IPS DF 6.9 (cell line): Measurements from ENCODE around the gene PANX2.

ENCODE experiments used
- DNase-seq: peaks from one replicate; pipeline ENCODE4 v3.0.0-alpha.2; 2013; ENCODE audit warnings: low read depth, low spot score
- H3K27ac ChIP-seq: one replicate; pipeline ENCODE4 v1.5.1; 2013; ENCODE audit warnings: low read length, control low read depth
- H3K27me3 ChIP-seq: 2 replicates; pipeline ENCODE4 v1.6.1; 2013; ENCODE audit warnings: mild to moderate bottlenecking, low read length; ENCODE audit not compliant: control insufficient read depth, insufficient read depth
- H3K36me3 ChIP-seq: 2 replicates; pipeline ENCODE4 v1.6.1; 2013; ENCODE audit warnings: low read length; ENCODE audit not compliant: control insufficient read depth, insufficient read depth
- H3K4me1 ChIP-seq: 2 replicates; pipeline ENCODE4 v1.6.1; 2013; ENCODE audit warnings: low read length; ENCODE audit not compliant: control insufficient read depth, insufficient read depth
- H3K4me3 ChIP-seq: 2 replicates; pipeline ENCODE4 v1.5.1; 2013; ENCODE audit warnings: mild to moderate bottlenecking, low read length
- H3K9me3 ChIP-seq: 2 replicates; pipeline ENCODE4 v1.6.1; 2013; ENCODE audit warnings: low read length, inconsistent platforms; ENCODE audit not compliant: control insufficient read depth, insufficient read depth
- WGBS: extraction: QIAGEN DNeasy Blood & Tissue Kit; methylation state at CpG from one replicate; pipeline ENCODE4 v1.1.7; 2013; ENCODE audit warnings: mixed read lengths, missing lambda C conversion rate; ENCODE audit not compliant: insufficient read length, insufficient coverage; 5-methylcytosine and 5-hydroxymethylcytosine counted together

The PANX2 gene

GRCh38 chr22:50171965-50172421 is 1.5 kb downstream of the PANX2 start:
- no peak overlapping the region for H3K27ac ChIP-seq
- H3K4me1 ChIP-seq, result no peaks in the 10 kb centered on the region; the same call in 1 of the 2 replicates
- WGBS, result no CpG with 5 or more reads among the region's 13 CpGs
- H3K36me3 ChIP-seq, result no peaks in the 10 kb centered on the region; the same call in 1 of the 2 replicates
- no peak for DNase-seq
- H3K9me3 ChIP-seq, result no peaks in the 10 kb centered on the region
- H3K27me3 ChIP-seq, result peaks cover 5% of the 10 kb centered on the region
- H3K4me3 ChIP-seq, result no peak overlapping the region

- no peak for DNase-seq
- Histone ChIP-seq H3K27ac (no peak overlapping the region), H3K4me3 (no peak overlapping the region), H3K9me3 (no peaks in the 10 kb centered on the region), H3K4me1 (peaks cover 5% of the 10 kb centered on the region), H3K36me3 (no peaks in the 10 kb centered on the region; the same call in 1 of the 2 replicates), H3K27me3 (peaks cover 5% of the 10 kb centered on the region)
- WGBS, result no CpG with 5 or more reads among the region's 26 CpGs
Measured at GRCh38 chr22:50173311-50173982, 2.9 kb downstream of the PANX2 start.

- Histone ChIP-seq H3K36me3 (no peaks in the 10 kb centered on the region; the same call in 1 of the 2 replicates), H3K9me3 (no peaks in the 10 kb centered on the region), H3K4me1 (peaks cover 5% of the 10 kb centered on the region), H3K4me3 (no peak overlapping the region), H3K27ac (no peak overlapping the region), H3K27me3 (peaks cover 3% of the 10 kb centered on the region)
- no peak for DNase-seq
- no CpG with 5 or more reads among the region's 6 CpGs for WGBS
Measured at GRCh38 chr22:50173983-50174355, 3.4 kb downstream of the PANX2 start.

- no peak for DNase-seq
- WGBS, result no CpG with 5 or more reads among the region's 27 CpGs
Measured at GRCh38 chr22:50174382-50175190, 4.1 kb downstream of the PANX2 start.

GRCh38 chr22:50175191-50175461 is 4.6 kb downstream of the PANX2 start:
- WGBS, result no CpG with 5 or more reads among the region's 6 CpGs
- Histone ChIP-seq H3K27me3 (no peaks in the 10 kb centered on the region), H3K27ac (no peak overlapping the region), H3K4me3 (no peak overlapping the region), H3K36me3 (no peaks in the 10 kb centered on the region; the same call in 1 of the 2 replicates), H3K9me3 (no peaks in the 10 kb centered on the region), H3K4me1 (peaks cover 5% of the 10 kb centered on the region)
- DNase-seq, result no peak

More at GRCh38 chr22:50174382-50175190, 4.1 kb downstream of the PANX2 start:
- Histone ChIP-seq H3K27ac (no peak overlapping the region), H3K9me3 (no peaks in the 10 kb centered on the region), H3K27me3 (no peaks in the 10 kb centered on the region), H3K36me3 (no peaks in the 10 kb centered on the region; the same call in 1 of the 2 replicates), H3K4me3 (no peak overlapping the region), H3K4me1 (peaks cover 5% of the 10 kb centered on the region)

DNA sequence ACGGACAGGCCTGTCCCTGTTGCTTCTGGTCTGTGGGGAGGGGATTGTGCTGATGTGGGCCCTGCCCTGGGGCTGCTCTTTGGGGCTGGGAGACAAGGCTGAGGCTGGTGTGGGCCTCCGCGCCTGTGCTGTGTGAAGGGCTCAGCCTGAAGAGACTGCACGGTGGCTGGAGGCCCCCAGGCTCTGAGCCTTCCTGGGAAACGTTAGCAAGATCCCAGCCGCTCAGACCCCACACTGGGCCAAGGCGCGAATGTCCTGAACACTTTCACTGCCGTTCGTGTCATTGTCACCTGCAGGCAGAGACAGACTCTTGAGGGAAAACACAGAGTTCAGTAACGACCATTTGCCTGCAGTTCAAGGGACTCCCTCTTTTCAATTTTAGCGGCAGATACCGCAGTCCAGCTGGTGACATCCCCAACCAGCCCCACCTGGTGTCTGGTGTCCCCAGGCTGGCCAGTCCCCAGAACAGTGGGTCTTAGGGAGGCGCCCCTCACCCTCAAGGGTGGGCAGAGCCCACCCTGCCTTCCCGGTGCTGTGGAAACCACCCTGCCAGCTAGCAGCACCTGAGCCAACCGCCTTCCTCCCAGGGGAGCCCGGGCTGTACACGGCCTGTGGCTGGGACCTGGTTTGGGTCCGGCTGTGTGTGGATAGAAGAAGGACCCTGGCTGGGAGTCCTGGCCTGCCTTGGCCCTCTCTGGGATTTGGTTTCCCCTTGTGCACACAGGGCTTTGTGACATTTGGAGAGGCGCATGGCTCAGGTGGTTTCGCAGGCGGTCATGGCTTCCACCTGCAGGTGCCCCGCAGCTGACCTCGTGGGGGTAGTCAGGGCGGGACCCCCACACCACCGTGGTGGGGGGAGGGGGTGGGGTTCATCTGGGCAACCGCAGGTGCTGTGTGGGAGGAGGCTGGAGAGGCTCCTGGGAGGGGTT is 5.7 kb downstream of the PANX2 start:
- Histone ChIP-seq H3K9me3 (no peaks in the 10 kb centered on the region), H3K27me3 (no peaks in the 10 kb centered on the region), H3K4me3 (no peak overlapping the region), H3K36me3 (no peaks in the 10 kb centered on the region; the same call in 1 of the 2 replicates), H3K4me1 (peaks cover 5% of the 10 kb centered on the region), H3K27ac (no peak overlapping the region)
- no peak for DNase-seq
- WGBS, result no CpG with 5 or more reads among the region's 27 CpGs

DNA sequence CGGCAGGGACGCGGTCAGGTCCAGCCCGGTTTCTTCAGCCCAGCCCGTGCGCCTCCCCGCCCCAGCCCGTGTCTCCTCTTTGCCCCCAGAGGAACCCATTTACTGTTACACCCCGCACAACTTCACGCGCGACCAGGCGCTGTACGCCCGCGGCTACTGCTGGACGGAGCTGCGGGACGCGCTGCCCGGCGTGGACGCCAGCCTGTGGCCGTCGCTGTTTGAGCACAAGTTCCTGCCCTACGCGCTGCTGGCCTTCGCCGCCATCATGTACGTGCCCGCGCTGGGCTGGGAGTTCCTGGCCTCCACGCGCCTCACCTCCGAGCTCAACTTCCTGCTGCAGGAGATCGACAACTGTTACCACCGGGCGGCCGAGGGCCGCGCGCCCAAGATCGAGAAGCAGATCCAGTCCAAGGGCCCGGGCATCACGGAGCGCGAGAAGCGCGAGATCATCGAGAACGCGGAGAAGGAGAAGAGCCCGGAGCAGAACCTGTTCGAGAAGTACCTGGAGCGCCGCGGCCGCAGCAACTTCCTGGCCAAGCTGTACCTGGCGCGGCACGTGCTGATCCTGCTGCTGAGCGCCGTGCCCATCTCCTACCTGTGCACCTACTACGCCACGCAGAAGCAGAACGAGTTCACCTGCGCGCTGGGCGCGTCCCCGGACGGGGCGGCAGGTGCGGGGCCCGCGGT is 6.5 kb downstream of the PANX2 start:
- no peaks in the 10 kb centered on the region for H3K27me3 ChIP-seq
- no CpG with 5 or more reads among the region's 76 CpGs for WGBS
- H3K4me3 ChIP-seq, result no peak overlapping the region
- no peak overlapping the region for H3K27ac ChIP-seq
- DNase-seq, result no peak
- no peaks in the 10 kb centered on the region; the same call in 1 of the 2 replicates for H3K36me3 ChIP-seq
- H3K9me3 ChIP-seq, result no peaks in the 10 kb centered on the region
- H3K4me1 ChIP-seq, result peaks cover 5% of the 10 kb centered on the region

- Histone ChIP-seq H3K4me1 (peaks cover 5% of the 10 kb centered on the region), H3K4me3 (no peak overlapping the region), H3K36me3 (no peaks in the 10 kb centered on the region; the same call in 1 of the 2 replicates), H3K27me3 (no peaks in the 10 kb centered on the region), H3K9me3 (no peaks in the 10 kb centered on the region), H3K27ac (no peak overlapping the region)
- no CpG with 5 or more reads among the region's 98 CpGs for WGBS
- DNase-seq, result no peak
Measured at GRCh38 chr22:50177537-50178470, 7.3 kb downstream of the PANX2 start.

DNA sequence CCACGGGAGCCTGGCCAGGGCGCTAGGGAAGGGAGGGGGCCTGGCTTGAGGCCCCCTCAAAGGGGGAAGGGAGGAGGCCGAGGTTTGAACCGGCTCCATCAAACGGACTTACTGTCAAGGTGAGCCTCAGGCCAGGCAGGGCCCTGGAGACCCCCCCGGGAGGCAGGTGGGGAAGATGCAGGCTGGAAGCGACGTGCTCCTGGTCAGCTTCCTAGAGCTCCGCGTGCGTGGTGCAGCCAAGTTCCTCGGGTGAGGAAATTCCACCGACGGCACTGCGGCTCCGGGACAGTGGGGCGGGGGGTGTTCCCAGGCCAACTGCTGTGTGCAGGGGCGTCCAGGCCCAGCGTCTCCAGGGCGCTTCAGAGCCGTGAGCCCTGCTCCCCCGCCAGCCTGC is 7.9 kb downstream of the PANX2 start:
- no peaks in the 10 kb centered on the region for H3K27me3 ChIP-seq
- no CpG with 5 or more reads among the region's 22 CpGs for WGBS

More for the DNA sequence above, 7.9 kb downstream of the PANX2 start:
- no peak overlapping the region for H3K27ac ChIP-seq
- H3K4me1 ChIP-seq, result peaks cover 5% of the 10 kb centered on the region
- H3K4me3 ChIP-seq, result no peak overlapping the region
- H3K36me3 ChIP-seq, result no peaks in the 10 kb centered on the region; the same call in 1 of the 2 replicates
- no peak for DNase-seq
- no peaks in the 10 kb centered on the region for H3K9me3 ChIP-seq
